ENCODE data around the gene TRAPPC11.

- TF ChIP-seq POLR2A (IDR thresholded peaks at IDR 0.05) (no peak), CTCF (IDR thresholded peaks at IDR 0.05) (no peak)
These were observed 1.5 kb upstream of the TRAPPC11 start for GRCh38 chr4:183657564-183657963.
